Hepatocyte (in vitro differentiated cells): ENCODE data around the gene KRT26.

Experiments
- EZH2 ChIP-seq: fragments of 200-600 bp; sonication (generic); IDR thresholded peaks from 2 replicates; pipeline ENCODE4 v1.6.1; 2016; ENCODE audit warnings: antibody characterized with exemption, mild to moderate bottlenecking, borderline replicate concordance
- TF ChIP-seq, protein P1 (sequence below): fragments of 200-600 bp; sonication (generic); IDR thresholded peaks from 2 replicates; pipeline ENCODE4 v1.5.1; 2016; ENCODE audit warnings: antibody characterized with exemption, mild to moderate bottlenecking; ENCODE audit not compliant: poor library complexity

GRCh38 chr17:40803617-40804082, 31.6 kb upstream of the KRT26 start:
- TF ChIP-seq, protein P1, sequence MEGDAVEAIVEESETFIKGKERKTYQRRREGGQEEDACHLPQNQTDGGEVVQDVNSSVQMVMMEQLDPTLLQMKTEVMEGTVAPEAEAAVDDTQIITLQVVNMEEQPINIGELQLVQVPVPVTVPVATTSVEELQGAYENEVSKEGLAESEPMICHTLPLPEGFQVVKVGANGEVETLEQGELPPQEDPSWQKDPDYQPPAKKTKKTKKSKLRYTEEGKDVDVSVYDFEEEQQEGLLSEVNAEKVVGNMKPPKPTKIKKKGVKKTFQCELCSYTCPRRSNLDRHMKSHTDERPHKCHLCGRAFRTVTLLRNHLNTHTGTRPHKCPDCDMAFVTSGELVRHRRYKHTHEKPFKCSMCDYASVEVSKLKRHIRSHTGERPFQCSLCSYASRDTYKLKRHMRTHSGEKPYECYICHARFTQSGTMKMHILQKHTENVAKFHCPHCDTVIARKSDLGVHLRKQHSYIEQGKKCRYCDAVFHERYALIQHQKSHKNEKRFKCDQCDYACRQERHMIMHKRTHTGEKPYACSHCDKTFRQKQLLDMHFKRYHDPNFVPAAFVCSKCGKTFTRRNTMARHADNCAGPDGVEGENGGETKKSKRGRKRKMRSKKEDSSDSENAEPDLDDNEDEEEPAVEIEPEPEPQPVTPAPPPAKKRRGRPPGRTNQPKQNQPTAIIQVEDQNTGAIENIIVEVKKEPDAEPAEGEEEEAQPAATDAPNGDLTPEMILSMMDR = peak; percentile 94
- no peak for TF ChIP-seq EZH2
